IPS-11a (cell line): ENCODE data around the gene OR5B21.

ENCODE experiments used
- H3K4me3 ChIP-seq: one replicate; pipeline ENCODE4 v1.5.1; 2013; ENCODE audit warnings: low read depth, low read length, control low read depth

Gene OR5B21

GRCh38 chr11:58494101-58494500 is 13.8 kb downstream of the OR5B21 start:
- no peak overlapping the region for H3K4me3 ChIP-seq

GRCh38 chr11:58493676-58494075 is 14.2 kb downstream of the OR5B21 start:
- no peak overlapping the region for H3K4me3 ChIP-seq

GRCh38 chr11:58490827-58491226 is 17.1 kb downstream of the OR5B21 start:
- no peak overlapping the region for H3K4me3 ChIP-seq

- no peak overlapping the region for H3K4me3 ChIP-seq
Measured at GRCh38 chr11:58487170-58487569, 20.7 kb downstream of the OR5B21 start.

- no peak overlapping the region for H3K4me3 ChIP-seq
Measured at GRCh38 chr11:58485961-58486360, 21.9 kb downstream of the OR5B21 start.

- no peak overlapping the region for H3K4me3 ChIP-seq
Measured at GRCh38 chr11:58471892-58472291, 36.0 kb downstream of the OR5B21 start.

- no peak overlapping the region for H3K4me3 ChIP-seq
Measured at GRCh38 chr11:58466293-58466692, 41.6 kb downstream of the OR5B21 start.

GRCh38 chr11:58465690-58466089 is 42.2 kb downstream of the OR5B21 start:
- H3K4me3 ChIP-seq = no peak overlapping the region
